ENCODE results near the gene TSPAN17.

DNA sequence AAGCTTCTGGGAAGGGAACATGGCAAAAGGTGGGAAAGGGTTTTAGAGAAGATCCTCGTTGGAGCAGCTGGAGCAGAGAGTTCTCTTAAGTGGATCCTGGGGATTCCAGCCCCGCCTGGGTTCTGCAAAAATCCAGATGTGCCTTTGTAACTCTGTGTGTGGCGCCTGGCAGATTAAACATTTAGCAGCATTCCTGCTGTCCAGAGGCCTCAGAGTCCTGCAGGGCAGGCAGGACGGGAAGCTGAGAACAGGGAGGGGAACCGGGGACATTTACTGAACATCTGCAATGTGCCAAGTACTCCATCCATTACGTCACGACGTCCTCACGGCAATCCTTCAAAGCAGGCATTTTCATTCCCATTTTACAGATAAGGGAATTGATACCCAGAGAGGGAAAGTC is 10.9 kb upstream of the TSPAN17 start:
- TF ChIP-seq POLR2A (IDR thresholded peaks at IDR 0.05; ENCODE audit: low read depth, low read length) (no peak), POLR2AphosphoS5 (IDR thresholded peaks at IDR 0.05; ENCODE audit: low read depth, low read length) (no peak)
